GM19240 (cell line): ENCODE results near the gene PRKCE.
"Not testable (repeated sequence)": the region's sequence is repeated elsewhere in the genome, so short reads cannot be mapped to it uniquely, and the experiment has no call there.

ENCODE experiments used
- DNase-seq: peaks from one replicate; pipeline ENCODE4 v3.0.0; 2011; ENCODE audit warnings: low spot score; ENCODE audit not compliant: insufficient read length

Gene PRKCE

GRCh38 chr2:45696708-45697107, 45.2 kb downstream of the PRKCE start:
- no peak for DNase-seq

GRCh38 chr2:45697190-45697589, 45.7 kb downstream of the PRKCE start:
- DNase-seq, result no peak

GRCh38 chr2:45698554-45698953, 47.1 kb downstream of the PRKCE start:
- no peak for DNase-seq

GRCh38 chr2:45699032-45699658, 47.7 kb downstream of the PRKCE start:
- DNase-seq, result no peak

- no peak for DNase-seq
Observed at GRCh38 chr2:45700407-45701013, 49.0 kb downstream of the PRKCE start.

GRCh38 chr2:45705233-45705632, 53.8 kb downstream of the PRKCE start:
- no peak for DNase-seq

- no peak for DNase-seq
Observed at GRCh38 chr2:45706033-45706432, 54.6 kb downstream of the PRKCE start.

- no peak for DNase-seq
Observed at GRCh38 chr2:45707006-45707405, 55.5 kb downstream of the PRKCE start.

- DNase-seq, result no peak
Observed at GRCh38 chr2:45707661-45708060, 56.2 kb downstream of the PRKCE start.

GRCh38 chr2:45708501-45708900, 57.0 kb downstream of the PRKCE start:
- no peak for DNase-seq

GRCh38 chr2:45709137-45709536, 57.7 kb downstream of the PRKCE start:
- no peak for DNase-seq

GRCh38 chr2:45710468-45710867, 59.0 kb downstream of the PRKCE start:
- no peak for DNase-seq

GRCh38 chr2:45711224-45711623, 59.7 kb downstream of the PRKCE start:
- DNase-seq, result no peak

- no peak for DNase-seq
Observed at GRCh38 chr2:45712570-45712969, 61.1 kb downstream of the PRKCE start.

GRCh38 chr2:45713136-45713535, 61.7 kb downstream of the PRKCE start:
- no peak for DNase-seq

- no peak for DNase-seq
Observed at GRCh38 chr2:45713591-45713990, 62.1 kb downstream of the PRKCE start.

- DNase-seq, result no peak
Observed at GRCh38 chr2:45714679-45715078, 63.2 kb downstream of the PRKCE start.

GRCh38 chr2:45715601-45716379, 64.3 kb downstream of the PRKCE start:
- no peak for DNase-seq

GRCh38 chr2:45716432-45716831, 65.0 kb downstream of the PRKCE start:
- DNase-seq, result not testable (repeated sequence)

- DNase-seq, result no peak
Observed at GRCh38 chr2:45716915-45717314, 65.4 kb downstream of the PRKCE start.

- DNase-seq, result no peak
Observed at GRCh38 chr2:45720210-45720609, 68.7 kb downstream of the PRKCE start.

- DNase-seq, result no peak
Observed at GRCh38 chr2:45721150-45721549, 69.7 kb downstream of the PRKCE start.

- DNase-seq, result no peak
Observed at GRCh38 chr2:45722477-45722876, 71.0 kb downstream of the PRKCE start.
